ENCODE results near the gene LIMS2. TPM values are rescaled to one million over a fixed set of nuclear protein-coding genes. Genes with fewer than 3 reads are reported as not detected.

The LIMS2 gene
- polyA plus RNA-seq, 1 donor (not counting 4 experiments of a cell fraction or from before 2014, with no cell fraction given) = not detected

GRCh38 chr2:127590386-127591190, 84.7 kb downstream of the LIMS2 start:
- TF ChIP-seq EZH2 (IDR thresholded peaks at IDR 0.05; ENCODE audit: low read length) = no peak
- TF ChIP-seq, protein P1, sequence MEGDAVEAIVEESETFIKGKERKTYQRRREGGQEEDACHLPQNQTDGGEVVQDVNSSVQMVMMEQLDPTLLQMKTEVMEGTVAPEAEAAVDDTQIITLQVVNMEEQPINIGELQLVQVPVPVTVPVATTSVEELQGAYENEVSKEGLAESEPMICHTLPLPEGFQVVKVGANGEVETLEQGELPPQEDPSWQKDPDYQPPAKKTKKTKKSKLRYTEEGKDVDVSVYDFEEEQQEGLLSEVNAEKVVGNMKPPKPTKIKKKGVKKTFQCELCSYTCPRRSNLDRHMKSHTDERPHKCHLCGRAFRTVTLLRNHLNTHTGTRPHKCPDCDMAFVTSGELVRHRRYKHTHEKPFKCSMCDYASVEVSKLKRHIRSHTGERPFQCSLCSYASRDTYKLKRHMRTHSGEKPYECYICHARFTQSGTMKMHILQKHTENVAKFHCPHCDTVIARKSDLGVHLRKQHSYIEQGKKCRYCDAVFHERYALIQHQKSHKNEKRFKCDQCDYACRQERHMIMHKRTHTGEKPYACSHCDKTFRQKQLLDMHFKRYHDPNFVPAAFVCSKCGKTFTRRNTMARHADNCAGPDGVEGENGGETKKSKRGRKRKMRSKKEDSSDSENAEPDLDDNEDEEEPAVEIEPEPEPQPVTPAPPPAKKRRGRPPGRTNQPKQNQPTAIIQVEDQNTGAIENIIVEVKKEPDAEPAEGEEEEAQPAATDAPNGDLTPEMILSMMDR (optimal IDR thresholded peaks at IDR 0.05 in 1 of 3, IDR thresholded peaks at IDR 0.05 in 1 of 3, conservative IDR thresholded peaks at IDR 0.05 in 1 of 3; ENCODE audit: extremely low read depth in 1 of 3, insufficient read depth in 2 of 3, low read length in 3 of 3) = no peak
- H3K4me2 ChIP-seq (ENCODE audit: control insufficient read depth, extremely low read depth, insufficient read depth, low read depth, low read length) = no peak overlapping the region
- H3K9me3 ChIP-seq (ENCODE audit: control insufficient read depth, low read depth, low read length) = no peaks in the 10 kb centered on the region
- no peak for FAIRE-seq
- no peak overlapping the region for H3K4me3 ChIP-seq (ENCODE audit: control insufficient read depth in 2 of 3, extremely low read depth in 1 of 3, insufficient read depth in 2 of 3, low read depth in 1 of 3, low read length in 3 of 3)
- H3K27me3 ChIP-seq (ENCODE audit: control insufficient read depth, extremely low read depth, insufficient read depth, low read length) = peaks cover 5% of the 10 kb centered on the region
- H3K79me2 ChIP-seq (ENCODE audit: control insufficient read depth, insufficient read depth, low read length) = no peaks in the 10 kb centered on the region
- H3K9ac ChIP-seq (ENCODE audit: control insufficient read depth, extremely low read depth, insufficient read depth, low read length) = no peak overlapping the region
- H3K36me3 ChIP-seq (ENCODE audit: control insufficient read depth in 2 of 2, extremely low read depth in 1 of 2, insufficient read depth in 2 of 2, low read length in 2 of 2) = no peaks in the 10 kb centered on the region
- no peaks in the 10 kb centered on the region for H3K9me1 ChIP-seq (ENCODE audit: control insufficient read depth, extremely low read depth, insufficient read depth, low read length)
- H3K4me1 ChIP-seq (ENCODE audit: control insufficient read depth, extremely low read depth, insufficient read depth, low read length) = no peaks in the 10 kb centered on the region
- no peak overlapping the region for H3K27ac ChIP-seq (ENCODE audit: control insufficient read depth, insufficient read depth, low read length)
- no peaks in the 10 kb centered on the region for H4K20me1 ChIP-seq (ENCODE audit: control insufficient read depth, extremely low read depth, insufficient read depth, low read length)
- H2AFZ ChIP-seq (ENCODE audit: control insufficient read depth, low read length) = no peak overlapping the region
- DNase-seq (ENCODE audit: low read depth, low spot score) = no peak
- dilution Hi-C loops (cut with MboI; ENCODE audit: extremely low pct_ligation_motif_present, low sequenced_read_pairs) = loop anchor here (25.0 kb wide), 1 partner anchor 97 kb away; the partner anchor contains the start of gene LIMS2

- Histone ChIP-seq H3K27ac (ENCODE audit: control insufficient read depth, insufficient read depth, low read length) (no peak overlapping the region), H3K4me3 (ENCODE audit: control insufficient read depth in 2 of 3, extremely low read depth in 1 of 3, insufficient read depth in 2 of 3, low read depth in 1 of 3, low read length in 3 of 3) (no peak overlapping the region), H3K4me1 (ENCODE audit: control insufficient read depth, extremely low read depth, insufficient read depth, low read length) (no peaks in the 10 kb centered on the region), H3K9ac (ENCODE audit: control insufficient read depth, extremely low read depth, insufficient read depth, low read length) (no peak overlapping the region), H3K79me2 (ENCODE audit: control insufficient read depth, insufficient read depth, low read length) (no peaks in the 10 kb centered on the region), H3K27me3 (ENCODE audit: control insufficient read depth, extremely low read depth, insufficient read depth, low read length) (peaks cover 5% of the 10 kb centered on the region), H3K9me3 (ENCODE audit: control insufficient read depth, low read depth, low read length) (no peaks in the 10 kb centered on the region), H3K36me3 (ENCODE audit: control insufficient read depth in 2 of 2, extremely low read depth in 1 of 2, insufficient read depth in 2 of 2, low read length in 2 of 2) (no peaks in the 10 kb centered on the region), H4K20me1 (ENCODE audit: control insufficient read depth, extremely low read depth, insufficient read depth, low read length) (no peaks in the 10 kb centered on the region), H3K4me2 (ENCODE audit: control insufficient read depth, extremely low read depth, insufficient read depth, low read depth, low read length) (no peak overlapping the region), H2AFZ (ENCODE audit: control insufficient read depth, low read length) (no peak overlapping the region), H3K9me1 (ENCODE audit: control insufficient read depth, extremely low read depth, insufficient read depth, low read length) (no peaks in the 10 kb centered on the region)
- dilution Hi-C loops (cut with MboI; ENCODE audit: extremely low pct_ligation_motif_present, low sequenced_read_pairs) = loop anchor here (25.0 kb wide), 1 partner anchor 97 kb away; the partner anchor contains the start of gene LIMS2
- TF ChIP-seq, protein P1 (optimal IDR thresholded peaks at IDR 0.05 in 1 of 3, IDR thresholded peaks at IDR 0.05 in 1 of 3, conservative IDR thresholded peaks at IDR 0.05 in 1 of 3; ENCODE audit: extremely low read depth in 1 of 3, insufficient read depth in 2 of 3, low read length in 3 of 3) = no peak
- no peak for TF ChIP-seq EZH2 (IDR thresholded peaks at IDR 0.05; ENCODE audit: low read length)
- no peak for FAIRE-seq
- no peak for DNase-seq (ENCODE audit: low read depth, low spot score)
These were observed 85.5 kb downstream of the LIMS2 start for GRCh38 chr2:127589841-127590240.
